Panc1 (cell line): ENCODE data around the gene ADAD2. TPM values are rescaled to one million over a fixed set of nuclear protein-coding genes. Genes with fewer than 3 reads are reported as not detected.

ENCODE experiments used
- ATAC-seq: fragments of 200-7000 bp; cut with Tn5 transposase; 2 replicates; pipeline ENCODE4 v1.9.1; 2020; ENCODE audit warnings: mild to moderate bottlenecking, moderate library complexity
- BruUV-seq: library from RNA; stranded (reverse); fragments of 400-500 nt; replicated peaks from 2 replicates; lab custom pipeline; 2021; lab: Mats Ljungman, UMichigan
- CTCF ChIA-PET: fragments of 300-600 bp; sonication (Branson Sonifier 250); formaldehyde crosslinking; loops from one replicate; lab custom pipeline; 2022; ENCODE audit warnings: antibody characterized with exemption; lab: Charles Lee
- POLR2A ChIA-PET: fragments of 300-600 bp; sonication (Branson Sonifier 250); formaldehyde crosslinking; loops from one replicate; lab custom pipeline; 2022; ENCODE audit warnings: antibody characterized with exemption; lab: Charles Lee
- DNase-seq: peaks from one replicate; pipeline ENCODE4 v3.0.0-alpha.2; 2010; ENCODE audit warnings: low read depth, low spot score
- H3K27ac ChIP-seq: 2 replicates; pipeline ENCODE4 v1.5.1; 2011; ENCODE audit warnings: mild to moderate bottlenecking, low read length, inconsistent platforms
- H3K27me3 ChIP-seq: fragments of 200-500 bp; sonication (Bioruptor generic); 2 replicates; pipeline ENCODE4 v1.6.0; 2014; ENCODE audit warnings: low read length, inconsistent platforms; ENCODE audit not compliant: control insufficient read depth, insufficient read depth
- H3K36me3 ChIP-seq: fragments of 200-500 bp; sonication (Bioruptor generic); 2 replicates; pipeline ENCODE4 v1.5.1; 2014; ENCODE audit warnings: inconsistent platforms, mild to moderate bottlenecking, low read length, moderate library complexity; ENCODE audit not compliant: control insufficient read depth, insufficient read depth
- H3K4me1 ChIP-seq: 2 replicates; pipeline ENCODE4 v1.5.1; 2011; ENCODE audit warnings: inconsistent platforms, mild to moderate bottlenecking, low read length, moderate library complexity; ENCODE audit not compliant: control insufficient read depth, insufficient read depth
- H3K4me3 ChIP-seq, 2 experiments: 2 replicates each; pipeline ENCODE4 v1.5.1; 2011 to 2012; ENCODE audit warnings: low read depth in 2 of 2, low read length in 2 of 2, mild to moderate bottlenecking in 2 of 2, inconsistent platforms in 1 of 2, moderate library complexity in 1 of 2
- H3K9me3 ChIP-seq: fragments of 200-500 bp; sonication (Bioruptor generic); 2 replicates; pipeline ENCODE4 v1.5.1; 2014; ENCODE audit warnings: low read depth, mild to moderate bottlenecking, inconsistent platforms, low read length, moderate library complexity; ENCODE audit not compliant: control insufficient read depth, insufficient read depth
- CTCF ChIP-seq: fragments of 450-650 bp; IDR thresholded peaks from 2 replicates; pipeline ENCODE4 v1.5.1; 2017; ENCODE audit warnings: mild to moderate bottlenecking
- POLR2AphosphoS5 ChIP-seq: IDR thresholded peaks from 2 replicates; pipeline ENCODE4 v1.6.1; 2012; ENCODE audit warnings: mild to moderate bottlenecking, low read depth, low read length, moderate library complexity
- REST ChIP-seq, 2 experiments: IDR thresholded peaks; 2 replicates each; pipeline ENCODE4 v1.6.1; 2011 to 2012; ENCODE audit warnings: low read depth in 2 of 2, control low read depth in 1 of 2, low read length in 1 of 2, mild to moderate bottlenecking in 1 of 2, moderate library complexity in 1 of 2; ENCODE audit not compliant: insufficient read depth in 1 of 2
- SIN3A ChIP-seq: IDR thresholded peaks from 2 replicates; pipeline ENCODE4 v1.6.1; 2012; ENCODE audit warnings: low read depth, mild to moderate bottlenecking, low read length, moderate library complexity, borderline replicate concordance; ENCODE audit not compliant: insufficient read depth
- TCF7L2 ChIP-seq: IDR thresholded peaks from 2 replicates; pipeline ENCODE4 v1.6.1; 2011; ENCODE audit warnings: mild to moderate bottlenecking, low read depth, low read length, inconsistent platforms
- in situ Hi-C: cut with HindIII; loops from 2 replicates; pipeline ENCODE4 v1.10.0; 2016; ENCODE audit warnings: low sequenced_read_pairs, low pct_unique_long_range_greater_than_20kb
- intact Hi-C: fragments of 100-400 bp; cut with micrococcal nuclease; formaldehyde crosslinking; loops from one replicate; pipeline ENCODE4 v1.10.0; 2022; ENCODE audit not compliant: unreplicated experiment
- total RNA-seq: library from RNA; stranded (reverse); gene quantifications from one replicate; pipeline ENCODE4 v1.2.1, GENCODE V29; 2021; ENCODE audit not compliant: unreplicated experiment

The ADAD2 gene
- total RNA-seq, 1 experiment from 2014 or later = not detected

DNA sequence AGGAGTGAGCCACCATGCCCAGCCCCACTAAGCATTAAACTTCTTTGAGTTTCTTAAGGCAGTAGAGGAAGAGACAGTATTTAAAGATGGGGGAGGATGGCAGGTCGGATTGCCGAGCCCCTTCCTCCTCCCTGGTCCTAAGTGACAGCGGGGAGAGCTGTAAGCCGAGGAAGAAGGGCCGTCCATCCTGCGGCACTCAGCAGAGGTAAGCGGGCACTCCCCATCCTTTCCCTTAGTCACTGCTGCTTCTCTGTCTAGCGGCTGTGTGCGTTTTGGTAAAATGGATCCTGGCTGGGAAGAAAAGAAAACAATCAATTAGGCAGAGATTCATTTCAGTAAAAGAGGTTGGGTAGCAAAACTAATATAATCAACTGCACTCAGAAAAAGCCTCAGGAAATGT, 31.9 kb upstream of the ADAD2 start:
- Histone ChIP-seq H3K27ac (no peak overlapping the region), H3K36me3 (no peaks in the 10 kb centered on the region), H3K27me3 (no peaks in the 10 kb centered on the region), H3K9me3 (no peaks in the 10 kb centered on the region), H3K4me1 (no peaks in the 10 kb centered on the region; the same call in 1 of the 2 replicates), H3K4me3 (no peak overlapping the region)
- no peak for ATAC-seq
- TF ChIP-seq CTCF (no peak), TCF7L2 (no peak), POLR2AphosphoS5 (no peak), SIN3A (no peak), REST (IDR thresholded peaks at IDR 0.05; ENCODE audit: insufficient read depth in 1 of 2, low read depth in 2 of 2, low read length in 1 of 2) (no peak)
- in situ Hi-C loops (no loop called here), intact Hi-C loops (no loop called here)
- no peak for DNase-seq
- no TSS peak for BruUV-seq
- ChIA-PET CTCF (no interaction called here), POLR2A (no interaction called here)

- Histone ChIP-seq H3K9me3 (no peaks in the 10 kb centered on the region), H3K4me1 (no peaks in the 10 kb centered on the region; the same call in 1 of the 2 replicates), H3K27ac (no peak overlapping the region), H3K27me3 (no peaks in the 10 kb centered on the region), H3K4me3 (no peak overlapping the region), H3K36me3 (no peaks in the 10 kb centered on the region)
- ATAC-seq (no peak), DNase-seq (no peak)
- CTCF ChIA-PET = no interaction called here
- TF ChIP-seq REST (IDR thresholded peaks at IDR 0.05; ENCODE audit: insufficient read depth in 1 of 2, low read depth in 2 of 2, low read length in 1 of 2) (no peak), CTCF (no peak), TCF7L2 (no peak), SIN3A (no peak), POLR2AphosphoS5 (no peak)
- no TSS peak for BruUV-seq
- intact Hi-C loops = no loop called here
- in situ Hi-C loops = no loop called here
- POLR2A ChIA-PET = no interaction called here
Observed at GRCh38 chr16:84159800-84160199, 31.2 kb upstream of the ADAD2 start.
